ENCODE measurements around the gene TFB1M.
"Not testable (repeated sequence)": the region's sequence is repeated elsewhere in the genome, so short reads cannot be mapped to it uniquely, and the experiment has no call there.

TFB1M gene

GRCh38 chr6:155329460-155330132 lies 15.3 kb upstream of the TFB1M start:
- no peak for DNase-seq (ENCODE audit: low spot score)

- no peak for DNase-seq (ENCODE audit: low spot score)
These were observed 14.5 kb upstream of the TFB1M start for GRCh38 chr6:155328539-155329459.

GRCh38 chr6:155328074-155328538 lies 13.8 kb upstream of the TFB1M start:
- no peak for DNase-seq (ENCODE audit: low spot score)

- peak; percentile 46 for DNase-seq (ENCODE audit: low spot score)
These were observed 13.2 kb upstream of the TFB1M start for GRCh38 chr6:155327326-155328073.

- no peak for DNase-seq (ENCODE audit: low spot score)
These were observed 11.6 kb upstream of the TFB1M start for GRCh38 chr6:155325700-155326516.

GRCh38 chr6:155324993-155325392 lies 10.7 kb upstream of the TFB1M start:
- DNase-seq (ENCODE audit: low spot score), result no peak

- no peak for DNase-seq (ENCODE audit: low spot score)
These were observed 9.9 kb upstream of the TFB1M start for GRCh38 chr6:155324172-155324571.

- DNase-seq (ENCODE audit: low spot score), result no peak
These were observed 5.6 kb upstream of the TFB1M start for GRCh38 chr6:155319902-155320301.

GRCh38 chr6:155317186-155317585 lies 2.9 kb upstream of the TFB1M start:
- DNase-seq (ENCODE audit: low spot score), result no peak

- no peak for DNase-seq (ENCODE audit: low spot score)
These were observed 2.1 kb upstream of the TFB1M start for GRCh38 chr6:155316419-155316818.

- no peak for DNase-seq (ENCODE audit: low spot score)
These were observed 1.2 kb upstream of the TFB1M start for GRCh38 chr6:155315516-155315871.

- DNase-seq (ENCODE audit: low spot score), result peak; percentile 65
These were observed 660 bp upstream of the TFB1M start for GRCh38 chr6:155314773-155315515.

GRCh38 chr6:155313602-155314091 lies 637 bp downstream of the TFB1M start:
- DNase-seq (ENCODE audit: low spot score), result no peak

- DNase-seq (ENCODE audit: low spot score), result not testable (repeated sequence)
These were observed 1.3 kb downstream of the TFB1M start for GRCh38 chr6:155312950-155313349.

GRCh38 chr6:155311583-155311982 lies 2.7 kb downstream of the TFB1M start:
- DNase-seq (ENCODE audit: low spot score), result no peak

- no peak for DNase-seq (ENCODE audit: low spot score)
These were observed 3.2 kb downstream of the TFB1M start for GRCh38 chr6:155311086-155311485.

GRCh38 chr6:155310596-155310995 lies 3.7 kb downstream of the TFB1M start:
- no peak for DNase-seq (ENCODE audit: low spot score)

- no peak for DNase-seq (ENCODE audit: low spot score)
These were observed 5.1 kb downstream of the TFB1M start for GRCh38 chr6:155309150-155309549.

GRCh38 chr6:155306958-155307357 lies 7.3 kb downstream of the TFB1M start:
- no peak for DNase-seq (ENCODE audit: low spot score)

GRCh38 chr6:155303361-155303870 lies 10.9 kb downstream of the TFB1M start:
- DNase-seq (ENCODE audit: low spot score), result no peak

- DNase-seq (ENCODE audit: low spot score), result no peak
These were observed 12.4 kb downstream of the TFB1M start for GRCh38 chr6:155301867-155302266.

Measured in D341Med (cell line).